H1 (cell line): ENCODE data around the gene ARHGEF16. TPM values are rescaled to one million over a fixed set of nuclear protein-coding genes. Genes with fewer than 3 reads are reported as not detected.

ENCODE experiments used
- CTCF ChIA-PET: fragments of 300-600 bp; sonication (Branson Sonifier 250); formaldehyde crosslinking; loops from one replicate; lab custom pipeline; 2021; ENCODE audit not compliant: partially characterized antibody; lab: Charles Lee
- POLR2A ChIA-PET: fragments of 300-600 bp; sonication (Branson Sonifier 250); formaldehyde crosslinking; loops from one replicate; lab custom pipeline; 2021; ENCODE audit warnings: inconsistent platforms; ENCODE audit not compliant: partially characterized antibody; lab: Charles Lee
- DNase-seq, 2 experiments: peaks; one replicate each; pipeline versions ENCODE4 v3.0.0 to v3.0.0-alpha.2; 2010 to 2022; ENCODE audit warnings: low spot score in 2 of 2, low read depth in 1 of 2, mixed read lengths in 1 of 2
- FAIRE-seq: peaks from 2 replicates; lab custom pipeline; 2011; peaks lifted over from hg19 to GRCh38; lab: Jason Lieb, UNC
- H2AFZ ChIP-seq: 2 replicates; pipeline ENCODE4 v1.8.1; 2012; ENCODE audit warnings: low read length, inconsistent platforms
- H2AK5ac ChIP-seq: 2 replicates; pipeline ENCODE4 v1.6.1; 2013; ENCODE audit warnings: low read depth, low read length
- H2BK120ac ChIP-seq: replicated peaks from 2 replicates; pipeline ENCODE3; 2013; ENCODE audit warnings: low read depth, low read length, inconsistent platforms
- H2BK12ac ChIP-seq: 2 replicates; pipeline ENCODE4 v1.6.1; 2013; ENCODE audit warnings: low read depth, low read length
- H2BK15ac ChIP-seq: 2 replicates; pipeline ENCODE4 v1.6.1; 2013; ENCODE audit warnings: low read length
- H2BK20ac ChIP-seq: 2 replicates; pipeline ENCODE4 v1.6.1; 2013; ENCODE audit warnings: low read length
- H2BK5ac ChIP-seq: 2 replicates; pipeline ENCODE4 v1.6.1; 2013; ENCODE audit warnings: low read depth, low read length
- H3K14ac ChIP-seq: 2 replicates; pipeline ENCODE4 v1.6.1; 2013; ENCODE audit warnings: inconsistent platforms; ENCODE audit not compliant: insufficient read length
- H3K18ac ChIP-seq: 2 replicates; pipeline ENCODE4 v1.6.1; 2013; ENCODE audit warnings: low read length; ENCODE audit errors: extremely low read depth
- H3K23ac ChIP-seq: 2 replicates; pipeline ENCODE4 v1.6.1; 2013; ENCODE audit warnings: inconsistent platforms; ENCODE audit not compliant: insufficient read length
- H3K23me2 ChIP-seq: 2 replicates; pipeline ENCODE4 v1.6.1; 2013; ENCODE audit warnings: low read depth, low read length
- H3K27ac ChIP-seq: 2 replicates; pipeline ENCODE4 v1.6.1; 2011; ENCODE audit warnings: low read depth, low read length, inconsistent platforms
- H3K27me3 ChIP-seq, 4 experiments: replicated peaks in 1 of 4; 1 replicate in 1 of 4; 2 replicates in 3 of 4; pipeline versions ENCODE4 v1.6.1 to v1.8.1; 2011 to 2013; ENCODE audit warnings: low read length in 3 of 4, mild to moderate bottlenecking in 3 of 4, inconsistent platforms in 2 of 4, mixed read lengths in 2 of 4, moderate library complexity in 1 of 4; ENCODE audit not compliant: control insufficient read depth in 3 of 4, insufficient read depth in 3 of 4; ENCODE audit errors: extremely low read depth in 1 of 4
- H3K36me3 ChIP-seq, 4 experiments: 2 replicates each; pipeline versions ENCODE4 v1.6.1 to v1.8.1; 2011 to 2013; ENCODE audit warnings: mild to moderate bottlenecking in 4 of 4, low read length in 3 of 4, moderate library complexity in 2 of 4, control low read depth in 1 of 4, inconsistent platforms in 1 of 4; ENCODE audit not compliant: insufficient read depth in 4 of 4, control insufficient read depth in 2 of 4
- H3K4ac ChIP-seq: replicated peaks from 2 replicates; pipeline ENCODE3; 2013; ENCODE audit warnings: low read length, low read depth, mixed read lengths, inconsistent platforms; ENCODE audit not compliant: insufficient read length
- H3K4me1 ChIP-seq, 4 experiments: replicated peaks in 1 of 4; 1 replicate in 1 of 4; 2 replicates in 3 of 4; pipeline versions ENCODE4 v1.6.1 to v1.8.1; 2011 to 2013; ENCODE audit warnings: low read length in 3 of 4, inconsistent platforms in 2 of 4, mixed read lengths in 1 of 4; ENCODE audit not compliant: insufficient read depth in 4 of 4, control insufficient read depth in 3 of 4
- H3K4me2 ChIP-seq, 2 experiments: 2 replicates each; pipeline versions ENCODE4 v1.6.1 to v1.8.1; 2011 to 2013; ENCODE audit warnings: low read depth in 2 of 2, low read length in 2 of 2, control low read depth in 1 of 2, inconsistent platforms in 1 of 2, mild to moderate bottlenecking in 1 of 2; ENCODE audit not compliant: insufficient read depth in 1 of 2
- H3K4me3 ChIP-seq, 4 experiments: fragments of 200-600, 300-600 bp in 1 of 4; sonication (generic), shearing (Covaris generic), sonication (Bioruptor Twin) in 1 of 4; 2 replicates each; pipeline versions ENCODE4 v1.5.1 to v1.8.1; 2011 to 2016; ENCODE audit warnings: low read length in 4 of 4, low read depth in 3 of 4, control low read depth in 2 of 4, inconsistent platforms in 2 of 4, mild to moderate bottlenecking in 2 of 4, mixed read lengths in 1 of 4, moderate library complexity in 1 of 4; ENCODE audit not compliant: insufficient read depth in 2 of 4; ENCODE audit errors: extremely low read depth in 1 of 4
- H3K56ac ChIP-seq: replicated peaks from 2 replicates; pipeline ENCODE3; 2013; ENCODE audit warnings: low read depth, mild to moderate bottlenecking, mixed read lengths, low read length, inconsistent platforms; ENCODE audit not compliant: insufficient read length
- H3K79me1 ChIP-seq: 2 replicates; pipeline ENCODE4 v1.6.1; 2013; ENCODE audit warnings: low read depth, low read length, control low read depth
- H3K79me2 ChIP-seq, 2 experiments: 2 replicates each; pipeline versions ENCODE4 v1.6.1 to v1.8.1; 2012 to 2013; ENCODE audit warnings: low read length in 2 of 2, mild to moderate bottlenecking in 2 of 2, inconsistent platforms in 1 of 2; ENCODE audit not compliant: insufficient read depth in 2 of 2, control insufficient read depth in 1 of 2
- H3K9ac ChIP-seq, 4 experiments: replicated peaks in 1 of 4; 1 replicate in 1 of 4; 2 replicates in 3 of 4; pipeline versions ENCODE4 v1.6.1 to v1.8.1; 2011 to 2013; ENCODE audit warnings: low read depth in 3 of 4, low read length in 3 of 4, control low read depth in 2 of 4, mild to moderate bottlenecking in 2 of 4, moderate library complexity in 2 of 4, inconsistent platforms in 1 of 4; ENCODE audit errors: extremely low read depth in 1 of 4
- H3K9me3 ChIP-seq, 2 experiments: 2 replicates each; pipeline versions ENCODE4 v1.6.1 to v1.8.1; 2012 to 2013; ENCODE audit warnings: mild to moderate bottlenecking in 2 of 2, moderate library complexity in 2 of 2, control low read depth in 1 of 2, inconsistent platforms in 1 of 2, low read depth in 1 of 2, low read length in 1 of 2, mixed read lengths in 1 of 2; ENCODE audit not compliant: insufficient read depth in 2 of 2
- H4K20me1 ChIP-seq, 2 experiments: replicated peaks in 1 of 2; 2 replicates each; pipeline versions ENCODE3 to v1.8.1; 2011 to 2013; ENCODE audit warnings: inconsistent platforms in 2 of 2, low read length in 2 of 2, mild to moderate bottlenecking in 1 of 2; ENCODE audit not compliant: insufficient read depth in 2 of 2, control insufficient read depth in 1 of 2
- H4K5ac ChIP-seq: 2 replicates; pipeline ENCODE4 v1.6.1; 2013; ENCODE audit warnings: low read length, low read depth, mixed read lengths, inconsistent platforms; ENCODE audit not compliant: insufficient read length
- H4K8ac ChIP-seq: 2 replicates; pipeline ENCODE4 v1.8.0; 2013; ENCODE audit warnings: mild to moderate bottlenecking, moderate library complexity, low read length, inconsistent platforms; ENCODE audit not compliant: insufficient read depth; ENCODE audit errors: extremely low read depth
- H4K91ac ChIP-seq: replicated peaks from 2 replicates; pipeline ENCODE3; 2013; ENCODE audit warnings: low read length, mixed read lengths, inconsistent platforms; ENCODE audit not compliant: insufficient read length
- BACH1 ChIP-seq: IDR thresholded peaks from 2 replicates; pipeline ENCODE4 v1.6.1; 2012; ENCODE audit warnings: low read length, improper control_type of control experiment
- BCL11A ChIP-seq, 2 experiments: IDR thresholded peaks; one replicate each; pipeline ENCODE4 v1.6.1; 2011; ENCODE audit warnings: low read depth in 2 of 2, low read length in 2 of 2, mild to moderate bottlenecking in 2 of 2
- CTCF ChIP-seq, 3 experiments: IDR thresholded peaks; 1 replicate in 2 of 3; 2 replicates in 1 of 3; pipeline versions ENCODE4 v1.5.1 to v1.6.1; 2011; ENCODE audit warnings: low read length in 3 of 3, mild to moderate bottlenecking in 3 of 3, inconsistent platforms in 2 of 3, low read depth in 1 of 3, moderate library complexity in 1 of 3; ENCODE audit not compliant: insufficient read depth in 1 of 3; ENCODE audit errors: control extremely low read depth in 1 of 3
- GABPA ChIP-seq: IDR thresholded peaks from 2 replicates; pipeline ENCODE4 v1.6.1; 2011; ENCODE audit warnings: mild to moderate bottlenecking, low read length, moderate library complexity, borderline replicate concordance; ENCODE audit not compliant: insufficient read depth
- RAD21 ChIP-seq, 2 experiments: IDR thresholded peaks in 1 of 2; conservative IDR thresholded peaks in 1 of 2; 2 replicates each; pipeline ENCODE4 v1.6.1; 2011; ENCODE audit warnings: low read depth in 2 of 2, low read length in 2 of 2, improper control_type of control experiment in 1 of 2, inconsistent platforms in 1 of 2, mild to moderate bottlenecking in 1 of 2, moderate library complexity in 1 of 2
- RNF2 ChIP-seq: fragments of 200-900, 300-1000 bp; sonication (generic); IDR thresholded peaks from 2 replicates; pipeline ENCODE4 v1.7.1; 2016; ENCODE audit warnings: borderline replicate concordance, low read depth, mild to moderate bottlenecking, antibody characterized with exemption, low read length; ENCODE audit not compliant: poor library complexity, severe bottlenecking; ENCODE audit errors: missing control alignments
- WGBS, 2 experiments: shearing (Covaris generic) in 1 of 2; methylation state at CpG; one replicate each; pipeline versions ENCODE4 v1.1.6 to v1.1.7; 2013 to 2015; ENCODE audit warnings: low lambda C conversion rate in 2 of 2, mixed read lengths in 2 of 2, inconsistent platforms in 1 of 2, low coverage in 1 of 2, missing lambda C conversion rate in 1 of 2; ENCODE audit not compliant: insufficient replicate concordance in 2 of 2, insufficient coverage in 1 of 2, insufficient read length in 1 of 2; ENCODE audit errors: extremely low coverage in 1 of 2, missing lambda C conversion rate in 1 of 2; 5-methylcytosine and 5-hydroxymethylcytosine counted together
- polyA plus RNA-seq, 7 experiments: library from polyadenylated mRNA; depleted of rRNA in 3 of 7; stranded (reverse) in 5 of 7; unstranded in 2 of 7; fragments of >200 nt in 5 of 7; fragments of 200-250 nt in 2 of 7; gene quantifications; 1 replicate in 5 of 7; 2 replicates in 1 of 7; 4 replicates in 1 of 7; pipeline versions ENCODE4 v1.2.1 to v1.2.3, GENCODE V29; 2011 to 2013; ENCODE audit warnings: missing spikeins in 2 of 7, mixed read lengths in 2 of 7
- total RNA-seq: library from RNA; stranded (reverse); fragmentation: NEBNext Ultra II Directional; extraction: Animal tissue kit (Norgen Biotek cat#: 25700); gene quantifications from 2 replicates; pipeline ENCODE4 v1.2.1, GENCODE V29; 2021
- TF ChIP-seq, protein P1 (sequence below): IDR thresholded peaks from 2 replicates; pipeline ENCODE4 v1.6.1; 2012; ENCODE audit warnings: inconsistent platforms

Gene ARHGEF16
- total and polyA plus RNA-seq, 2 of the 8 experiments (the other 6 are each of a cell fraction or from before 2014, with no cell fraction given): 18.3 to 20.7 TPM

DNA sequence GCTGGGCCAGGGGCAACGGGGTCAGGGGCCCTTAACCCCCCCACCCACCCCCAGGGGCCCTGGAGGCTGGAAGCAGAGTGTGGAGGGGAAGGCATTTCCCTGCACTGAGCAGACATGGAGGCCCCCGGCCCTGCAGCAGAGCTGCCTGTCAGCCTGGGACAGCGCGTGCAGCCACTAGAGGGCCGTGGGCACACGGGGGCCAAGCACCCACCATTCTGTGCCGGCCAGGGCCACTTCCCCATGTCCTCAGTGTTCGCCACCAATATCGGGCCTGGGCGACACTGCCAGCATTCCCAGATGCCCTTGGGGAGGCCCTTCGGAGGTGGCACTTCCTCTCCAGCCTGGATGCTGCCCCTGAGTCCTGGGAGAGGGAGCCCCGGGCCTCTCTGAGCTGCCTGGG, 23.2 kb upstream of the ARHGEF16 start:
- CTCF ChIA-PET: interaction anchor here (0.6 to 4.7 kb wide), 18 partner anchors 9 to 866 kb away, joined by 3 to 50 read pairs (median 3); no protein-coding TSS in a partner anchor
- Histone ChIP-seq H4K91ac (no peak overlapping the region), H3K4me1 (peaks cover 0 to 7% (median 1%) of the 10 kb centered on the region in 4 experiments; a peak in 3 of 7 replicates), H3K4me2 (no peak overlapping the region), H3K23me2 (no peaks in the 10 kb centered on the region), H4K5ac (no peak overlapping the region), H2BK5ac (no peak overlapping the region; the same call in 1 of the 2 replicates), H3K27me3 (no peaks in the 10 kb centered on the region), H4K20me1 (peaks cover 0 to 11% of the 10 kb centered on the region in 2 experiments), H3K18ac (no peak overlapping the region), H2BK15ac (peak overlapping the region; percentile 97; the same call in 1 of the 2 replicates), H4K8ac (no peak overlapping the region), H3K9ac (no peak overlapping the region), H2AK5ac (no peak overlapping the region), H2AFZ (no peak overlapping the region), H3K79me2 (no peaks in the 10 kb centered on the region), H3K79me1 (no peaks in the 10 kb centered on the region), H3K14ac (no peak overlapping the region), H3K9me3 (no peaks in the 10 kb centered on the region), H3K23ac (no peak overlapping the region), H3K4me3 (no peak overlapping the region), H2BK20ac (no peak overlapping the region), H2BK120ac (no peak overlapping the region), H3K4ac (no peak overlapping the region), H3K56ac (no peak overlapping the region), H3K27ac (no peak overlapping the region), H2BK12ac (no peak overlapping the region), H3K36me3 (no peaks in the 10 kb centered on the region)
- TF ChIP-seq, protein P1, sequence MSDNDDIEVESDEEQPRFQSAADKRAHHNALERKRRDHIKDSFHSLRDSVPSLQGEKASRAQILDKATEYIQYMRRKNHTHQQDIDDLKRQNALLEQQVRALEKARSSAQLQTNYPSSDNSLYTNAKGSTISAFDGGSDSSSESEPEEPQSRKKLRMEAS: peak; percentile 61; the same call in 1 of the 2 replicates
- TF ChIP-seq BCL11A (IDR thresholded peaks at IDR 0.05; ENCODE audit: low read depth in 2 of 2, low read length in 2 of 2) (no peak), RNF2 (no peak), GABPA (peak; percentile 63; the same call in 1 of the 2 replicates), RAD21 (IDR thresholded peaks at IDR 0.05 in 1 of 2, conservative IDR thresholded peaks at IDR 0.05 in 1 of 2; ENCODE audit: low read depth in 2 of 2, low read length in 2 of 2) (peak in 1 of 2 experiments; percentile 37; a peak in 3 of 4 replicates), CTCF (IDR thresholded peaks at IDR 0.05; ENCODE audit: control extremely low read depth in 1 of 3, insufficient read depth in 1 of 3, low read depth in 1 of 3, low read length in 3 of 3) (peak in 2 of 3 experiments; percentile 60 to 74; a peak in 3 of 4 replicates), BACH1 (peak; percentile 25; the same call in 1 of the 2 replicates)
- POLR2A ChIA-PET: no interaction called here
- no peak for FAIRE-seq
- WGBS, 2 experiments: 68% methylated on average over 9 of the region's 12 CpGs; no CpG with 5 or more reads in 1 of the 2 experiments
- no peak for DNase-seq
